NCI-H146 treated with DMSO at 0.1 percent for 48 hours (cell line): Measurements from ENCODE around the gene USP6NL.

Source experiments
- DNase-seq: peaks from one replicate; lab custom pipeline; 2025; ENCODE audit not compliant: unreplicated experiment; lab: John Stamatoyannopoulos, UW

USP6NL gene

DNA sequence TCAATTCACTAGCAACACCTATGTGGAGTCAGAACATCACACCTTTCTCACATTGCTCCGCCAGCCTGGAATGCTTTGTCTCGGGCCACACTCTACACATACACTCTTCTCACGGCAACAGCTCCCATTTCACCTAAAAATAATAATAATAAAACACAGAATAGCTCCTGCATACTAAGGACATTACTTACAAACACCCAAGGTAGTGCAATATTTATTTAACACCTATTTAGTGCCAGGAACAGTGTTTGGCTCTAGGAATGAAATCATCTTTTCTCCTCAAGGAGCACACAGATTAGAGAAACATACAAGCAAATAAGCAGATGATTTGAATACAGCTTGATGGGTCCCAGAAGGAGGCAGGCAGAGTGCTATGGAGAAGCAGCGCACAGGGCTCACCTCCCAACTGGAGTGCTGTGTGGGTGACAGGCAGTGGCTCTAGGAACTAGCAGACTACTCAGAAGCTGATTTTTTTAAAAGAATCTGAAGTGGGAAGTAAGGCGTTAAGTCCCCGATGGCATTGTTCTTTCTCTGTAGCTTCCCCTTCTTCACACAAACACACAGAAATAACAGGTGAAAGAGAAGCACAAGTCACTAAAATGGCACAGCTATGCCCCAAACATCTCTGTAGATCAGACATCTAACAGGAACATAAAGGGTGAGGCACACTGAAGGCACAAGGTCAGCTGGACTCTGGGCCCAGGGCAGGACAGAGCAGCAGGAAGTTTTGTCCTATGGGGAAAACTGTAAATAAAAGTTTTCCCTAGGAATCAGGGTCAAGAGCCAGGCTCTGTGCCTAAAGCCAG, 16.7 kb downstream of the USP6NL start:
- DNase-seq: no peak

DNA sequence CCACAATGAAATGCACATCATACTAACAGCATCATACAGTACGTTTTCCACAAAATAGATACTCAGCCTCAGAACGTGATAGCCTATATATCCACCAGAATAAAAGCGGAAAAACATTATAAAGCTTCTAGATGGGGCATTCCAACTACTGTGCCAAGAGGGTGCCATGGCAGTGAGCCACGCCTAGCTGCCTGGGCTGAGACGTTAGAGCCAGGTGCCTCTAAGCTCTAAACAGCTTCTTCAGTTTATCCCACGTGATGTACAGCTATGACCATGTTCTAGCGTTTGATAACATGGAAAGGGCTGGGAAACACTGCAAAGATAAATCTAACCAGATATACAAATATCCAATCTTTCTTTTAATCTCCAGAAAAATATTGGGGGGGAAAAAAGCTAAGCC, 17.8 kb downstream of the USP6NL start:
- DNase-seq: no peak

DNA sequence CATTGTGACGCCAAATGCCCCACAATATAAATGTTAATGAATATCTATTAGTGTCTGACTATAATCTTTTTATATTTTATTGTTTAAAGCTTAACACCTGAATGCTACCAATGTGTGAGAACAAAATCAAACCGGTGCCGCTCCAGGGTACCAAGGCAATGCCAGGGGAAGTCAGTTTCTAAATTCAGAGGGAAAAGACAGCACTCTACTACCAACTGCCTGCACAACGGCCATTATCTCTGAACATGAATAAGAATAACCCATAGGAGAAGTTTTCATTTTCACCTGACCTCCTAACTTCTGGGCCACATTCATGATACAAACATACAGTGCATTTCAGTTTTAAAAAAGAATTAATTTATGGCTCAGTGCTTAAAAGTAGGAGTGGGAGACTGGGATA, 21.7 kb downstream of the USP6NL start:
- no peak for DNase-seq

DNA sequence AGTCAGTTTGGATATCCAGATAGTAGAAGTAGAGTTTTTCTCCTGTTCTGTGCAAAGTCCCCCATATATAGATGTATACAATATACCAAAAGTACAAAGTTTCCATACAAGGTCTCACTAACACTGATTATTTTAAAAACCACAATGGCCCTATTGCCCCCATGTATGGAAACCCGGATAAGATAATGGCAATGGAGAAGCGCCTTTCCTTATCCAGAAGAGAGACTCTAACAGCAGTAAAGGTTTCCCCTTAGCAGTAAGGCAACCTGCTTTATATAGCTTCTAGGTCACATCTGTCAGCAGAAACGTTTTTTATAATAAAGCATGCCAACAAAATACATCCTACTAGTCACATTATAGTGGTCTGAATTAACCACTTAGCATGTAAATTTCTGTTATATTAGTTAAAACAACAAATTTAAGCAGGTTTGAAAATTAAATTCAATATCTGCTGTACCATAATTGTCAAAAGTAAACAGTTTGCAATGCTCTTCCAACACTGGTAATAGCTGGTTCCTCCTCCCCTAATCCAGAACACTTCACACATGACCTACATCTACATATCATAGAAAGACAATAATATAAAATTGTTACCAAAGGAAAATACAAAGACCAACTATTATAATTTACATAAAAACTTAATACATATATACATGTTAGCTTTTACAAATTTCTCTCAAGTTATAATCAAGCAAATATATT, 22.4 kb downstream of the USP6NL start:
- peak; percentile 14 for DNase-seq

DNA sequence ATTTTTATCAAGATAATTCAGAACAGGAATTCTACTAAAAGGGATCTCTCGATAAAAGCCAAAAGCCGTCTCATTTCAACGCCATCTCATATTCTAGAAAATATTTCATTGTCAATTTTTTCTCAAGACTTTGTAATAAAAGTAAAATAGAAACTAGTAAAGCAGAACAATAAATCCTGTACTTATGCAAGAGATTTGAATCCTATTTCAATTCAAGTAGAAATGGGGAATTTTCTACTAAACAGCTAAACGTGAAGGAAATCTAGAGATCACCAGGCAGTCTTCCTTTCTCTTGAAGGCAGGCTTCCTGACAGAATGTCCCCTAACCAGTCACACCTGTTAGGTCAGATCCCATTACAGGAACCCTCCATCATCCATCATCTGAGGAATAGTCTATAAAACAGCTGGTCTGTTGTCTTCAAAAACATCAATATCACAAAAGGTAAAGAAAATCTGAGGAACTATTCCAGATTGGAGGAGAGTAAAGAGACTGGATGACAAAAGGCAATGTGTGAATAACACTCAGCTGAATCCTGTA, 23.7 kb downstream of the USP6NL start:
- peak; percentile 57 for DNase-seq

DNA sequence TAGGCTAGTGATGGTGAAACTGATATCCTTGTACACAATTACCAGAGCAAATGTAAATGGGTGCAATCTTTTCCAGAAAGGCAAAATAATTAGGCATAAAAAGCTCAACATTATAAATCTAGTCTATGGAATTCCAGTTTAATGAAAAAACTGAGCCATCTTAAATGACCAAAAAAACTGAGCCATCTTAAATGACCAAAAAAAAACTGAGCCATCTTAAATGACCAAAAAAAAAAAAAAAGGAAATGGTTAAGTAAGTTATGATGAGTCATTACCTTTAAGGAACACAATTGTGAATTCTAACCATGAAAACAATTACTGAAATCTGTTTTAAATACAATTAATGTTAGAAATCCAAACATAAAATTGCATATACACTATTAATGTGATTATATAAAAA, 25.3 kb downstream of the USP6NL start:
- no peak for DNase-seq

DNA sequence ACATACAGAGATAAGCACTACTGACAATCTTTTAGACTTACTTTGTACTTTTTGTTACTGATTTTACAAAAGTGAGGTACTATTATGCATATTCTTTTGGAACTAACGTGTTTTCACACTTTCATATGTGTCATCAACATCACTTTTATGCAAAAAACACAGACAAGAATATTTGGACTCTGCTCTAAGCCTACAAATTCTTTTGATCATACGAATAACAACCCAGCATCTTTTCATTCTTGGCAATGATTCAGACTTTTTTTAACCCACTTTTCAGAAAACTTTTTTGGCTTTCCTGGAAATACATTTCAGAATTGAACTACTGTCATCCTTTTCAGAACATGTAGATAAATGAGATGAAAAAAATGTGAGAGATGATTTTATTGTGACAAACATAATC, 30.2 kb downstream of the USP6NL start:
- DNase-seq: no peak

DNA sequence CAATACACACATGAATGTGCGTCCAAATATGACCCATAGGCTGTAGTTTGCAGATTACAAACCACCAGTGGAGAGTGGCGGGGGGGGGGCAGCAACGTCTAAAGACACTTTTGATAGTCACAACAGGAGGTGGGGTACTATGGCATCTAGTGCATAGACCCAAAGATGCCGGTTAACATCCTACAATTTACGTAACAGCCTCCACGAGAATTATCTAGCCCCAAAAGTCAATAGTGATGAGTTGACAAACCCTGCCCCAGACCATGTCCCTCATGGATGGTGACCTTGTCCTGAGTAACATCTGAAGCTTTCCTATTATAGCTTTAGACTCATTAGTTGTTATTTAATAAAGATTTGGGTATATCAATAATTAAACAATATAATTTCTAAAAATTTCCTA, 31.6 kb downstream of the USP6NL start:
- DNase-seq: no peak

DNA sequence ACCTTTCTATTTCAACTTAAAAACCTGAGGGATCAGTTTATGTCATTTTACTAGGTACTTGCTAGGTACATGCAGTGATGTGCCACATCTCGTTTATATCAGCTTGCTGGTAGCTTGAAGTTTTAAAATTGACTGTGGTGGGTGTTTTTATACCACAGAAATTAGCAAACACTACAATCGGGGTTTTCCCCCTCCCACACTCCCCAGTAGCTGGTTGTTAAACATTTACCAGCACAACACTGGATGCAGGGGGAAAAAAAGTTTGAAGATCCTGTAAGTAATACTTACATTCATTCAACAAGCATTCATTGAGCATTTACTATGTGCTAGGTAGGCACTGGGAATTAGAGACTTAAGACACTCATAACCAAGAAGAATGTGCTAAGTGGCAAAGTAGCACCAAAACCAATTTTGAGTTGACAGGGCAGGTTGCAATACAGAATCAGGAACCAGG, 32.6 kb downstream of the USP6NL start:
- no peak for DNase-seq

DNA sequence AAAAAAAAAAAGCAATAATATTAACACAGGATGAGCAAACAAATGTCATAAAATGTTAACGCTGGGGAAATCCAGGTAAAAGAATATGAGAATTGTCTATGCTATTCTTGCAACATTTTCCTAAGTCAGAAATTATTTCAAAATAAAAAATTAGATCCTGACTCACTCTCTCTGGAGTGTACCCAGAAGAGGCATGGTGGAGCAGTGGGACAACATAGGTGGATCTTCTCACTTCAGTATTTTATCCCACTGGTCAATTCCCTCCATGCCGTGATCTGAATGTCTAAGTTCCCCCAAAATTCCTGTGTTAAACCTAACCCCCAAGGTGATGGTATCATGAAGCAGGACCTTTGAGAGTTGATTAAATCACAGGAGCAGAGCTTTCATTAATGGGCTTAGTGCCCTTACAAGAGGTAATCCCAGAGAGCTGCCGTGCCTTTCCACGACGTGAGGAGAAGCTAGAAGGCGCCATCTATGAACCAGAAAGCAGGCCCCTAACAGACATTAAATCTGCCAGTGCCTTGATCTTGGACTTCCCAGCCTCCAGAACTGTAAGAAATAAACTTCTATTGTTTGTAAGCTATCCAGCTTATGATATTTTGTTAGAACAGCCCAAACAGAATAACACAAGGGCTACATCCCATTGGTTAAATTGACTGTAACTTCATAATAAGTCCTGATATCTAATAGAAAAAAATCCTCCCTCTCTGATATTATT, 35.2 kb downstream of the USP6NL start:
- no peak for DNase-seq

DNA sequence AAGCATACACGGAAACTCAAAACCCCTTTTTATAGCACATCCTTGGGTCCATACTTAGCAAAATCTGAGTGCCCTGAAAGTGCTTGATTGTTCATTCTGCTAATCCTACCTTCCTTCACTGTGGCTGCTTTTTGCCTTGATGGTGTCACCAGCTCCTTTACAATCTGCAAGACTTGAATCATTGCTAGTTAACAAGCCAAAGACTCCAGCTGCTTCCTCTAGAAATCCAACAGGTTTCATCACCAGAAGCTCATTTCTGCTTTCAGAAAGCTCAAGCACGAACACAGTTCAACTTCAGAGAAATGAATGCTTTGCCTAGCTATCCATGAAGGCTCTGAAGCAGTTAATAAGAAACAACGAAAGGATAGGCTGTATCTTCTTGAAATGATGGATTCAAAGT, 38.0 kb downstream of the USP6NL start:
- DNase-seq: no peak

DNA sequence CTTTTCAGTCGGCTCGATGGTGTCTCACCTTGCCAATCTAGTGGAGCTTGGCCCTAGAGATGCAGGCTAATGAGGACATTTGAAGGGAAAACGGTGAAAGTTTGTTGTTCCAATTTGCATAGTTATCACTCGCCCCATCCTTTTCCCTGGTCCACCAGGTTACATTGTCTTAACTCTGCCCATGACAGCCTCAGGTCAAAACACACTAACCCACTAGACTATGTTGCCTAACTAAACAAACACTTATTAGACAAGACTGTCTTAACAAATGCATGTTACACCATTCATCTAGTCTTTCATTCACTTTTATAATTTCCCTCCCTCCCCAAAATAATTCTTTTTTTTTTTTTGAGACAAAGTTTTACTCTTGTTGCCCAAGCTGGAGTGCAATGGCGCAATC, 40.7 kb downstream of the USP6NL start:
- DNase-seq: no peak

DNA sequence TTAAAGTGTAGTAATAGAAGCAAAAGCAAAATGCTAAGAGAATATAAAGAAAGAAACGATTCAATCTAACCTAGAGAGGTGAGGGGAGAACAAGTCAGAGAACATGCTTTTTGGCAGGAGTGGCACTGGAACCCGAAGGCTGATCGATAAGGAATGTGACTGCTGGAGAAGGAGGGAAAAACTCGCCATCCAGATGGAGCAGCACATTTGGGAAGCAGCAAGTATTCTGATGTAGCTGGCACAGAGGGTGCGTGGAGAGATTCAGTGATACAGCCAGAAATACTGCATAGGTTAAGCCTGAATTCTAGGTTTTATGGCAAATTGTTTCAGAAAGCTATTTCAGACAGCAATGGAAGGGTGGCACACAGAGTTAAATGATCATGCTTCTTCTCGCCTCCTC, 42.0 kb downstream of the USP6NL start:
- DNase-seq: no peak

DNA sequence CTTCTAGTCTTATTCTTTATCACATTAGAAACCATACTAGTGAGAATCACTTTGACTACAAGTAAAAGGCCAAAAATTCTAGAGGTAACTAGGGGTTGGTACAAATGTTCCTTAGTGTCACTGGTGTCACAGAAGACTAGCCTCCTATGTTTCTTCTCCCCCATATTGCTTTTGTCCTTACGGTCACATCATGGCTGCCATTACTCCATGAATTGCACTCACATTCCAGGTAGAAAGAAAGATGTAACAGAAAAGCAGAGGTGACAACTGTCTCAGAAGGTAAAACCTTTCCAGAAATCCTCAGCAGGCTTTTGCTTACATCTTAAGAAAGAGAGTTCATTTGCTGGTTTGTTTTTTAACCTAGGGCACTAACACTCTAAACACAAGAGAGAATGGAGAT, 42.9 kb downstream of the USP6NL start:
- no peak for DNase-seq

DNA sequence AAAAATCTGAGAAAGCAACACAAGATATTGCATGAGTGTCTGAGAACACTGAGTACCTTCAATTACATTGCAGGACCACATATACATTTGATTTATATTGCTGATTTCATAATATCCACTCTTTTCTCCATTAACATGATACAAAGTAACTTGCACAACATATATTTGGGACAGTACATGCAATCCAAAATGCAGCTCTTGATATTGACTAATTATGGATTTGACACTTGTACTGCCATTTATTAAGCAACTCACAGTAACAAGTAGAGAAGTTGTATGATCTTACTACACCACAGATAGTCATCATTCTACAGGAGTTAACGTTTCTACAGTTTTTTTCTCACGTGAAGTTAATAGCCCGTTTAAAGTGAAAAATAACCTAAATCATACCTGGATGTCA, 46.7 kb downstream of the USP6NL start:
- DNase-seq: no peak

DNA sequence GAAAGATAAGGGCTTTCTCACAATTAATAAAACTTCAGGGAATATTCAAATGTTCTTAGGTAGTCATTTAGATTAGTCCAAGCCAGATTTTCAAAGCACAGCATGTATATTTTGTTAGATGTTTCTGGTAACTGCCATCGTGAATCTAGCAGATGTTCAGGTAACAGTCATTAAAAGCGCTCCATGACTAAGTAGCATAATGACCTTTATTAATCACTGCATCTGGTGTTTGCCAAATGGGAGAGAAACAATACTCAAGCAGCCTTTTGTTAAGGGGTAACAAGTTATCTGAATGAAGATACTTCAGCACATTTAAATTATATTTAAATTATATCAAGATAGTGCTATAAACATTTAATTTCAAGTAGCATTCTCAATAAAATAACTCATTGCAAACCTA, 47.5 kb downstream of the USP6NL start:
- peak; percentile 80 for DNase-seq

DNA sequence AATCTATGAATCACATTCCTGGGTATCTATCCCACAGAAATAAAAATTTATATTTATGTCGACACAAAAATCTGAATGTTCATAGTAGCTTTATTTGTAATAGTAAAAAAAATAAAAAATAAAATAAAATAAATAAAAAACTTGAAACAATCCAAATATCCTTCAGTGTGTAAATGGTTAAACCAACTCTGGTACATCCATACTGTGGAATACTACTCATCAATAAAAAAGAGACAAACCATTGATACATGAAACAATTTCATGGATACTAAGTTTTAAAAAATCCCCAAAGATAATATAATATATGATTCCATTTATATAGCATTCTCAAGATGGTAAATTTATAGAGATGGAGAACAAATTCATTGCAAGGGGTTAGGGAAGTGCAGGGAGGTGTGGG, 48.6 kb downstream of the USP6NL start:
- no peak for DNase-seq

DNA sequence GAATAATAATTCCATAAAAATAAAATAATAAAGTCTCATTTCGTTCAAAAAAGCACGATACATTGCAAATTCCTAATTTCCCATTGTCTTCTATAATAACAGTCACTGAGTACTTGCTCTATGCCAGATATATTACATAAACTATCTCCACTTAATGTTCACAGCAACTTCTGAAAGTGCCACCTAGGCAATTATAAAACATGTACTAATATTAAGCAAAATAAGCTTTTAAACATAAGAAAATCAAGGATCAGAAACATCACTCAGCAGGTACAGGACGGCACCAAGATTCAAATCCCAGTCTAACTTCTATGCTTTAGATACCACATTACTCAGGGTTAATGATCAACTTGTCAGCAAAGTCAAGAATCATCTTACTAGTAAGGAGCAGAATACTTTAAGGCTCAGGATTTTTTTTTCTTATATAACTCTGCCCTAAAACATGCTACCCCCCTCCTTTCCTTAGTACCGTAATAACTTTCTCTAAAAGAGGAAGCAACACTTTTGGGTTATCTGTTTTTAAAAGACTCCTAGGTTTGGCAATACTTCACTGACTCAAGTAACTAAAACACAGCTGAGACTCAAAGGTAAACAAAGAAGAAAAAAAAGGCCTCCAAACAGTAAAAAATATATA, 51.3 kb downstream of the USP6NL start:
- no peak for DNase-seq

DNA sequence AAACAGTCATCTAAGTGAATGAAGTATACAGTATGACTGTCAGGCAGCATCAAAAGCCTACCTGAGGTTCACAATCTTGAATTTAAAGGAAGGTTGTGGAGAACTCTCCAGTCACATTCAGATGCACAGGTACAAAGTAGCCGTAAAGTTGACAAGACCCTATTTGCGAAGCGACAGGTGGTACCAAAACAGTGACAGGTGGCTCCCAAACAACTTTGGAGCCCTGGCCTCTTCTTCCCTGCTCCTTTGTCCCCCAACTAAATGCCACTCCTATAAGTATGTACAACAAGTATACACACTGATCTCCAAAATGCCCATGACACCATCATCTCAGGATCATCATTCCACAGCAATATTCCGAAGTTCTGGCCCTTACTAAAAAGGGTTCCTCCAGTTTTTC, 53.5 kb downstream of the USP6NL start:
- DNase-seq: no peak

DNA sequence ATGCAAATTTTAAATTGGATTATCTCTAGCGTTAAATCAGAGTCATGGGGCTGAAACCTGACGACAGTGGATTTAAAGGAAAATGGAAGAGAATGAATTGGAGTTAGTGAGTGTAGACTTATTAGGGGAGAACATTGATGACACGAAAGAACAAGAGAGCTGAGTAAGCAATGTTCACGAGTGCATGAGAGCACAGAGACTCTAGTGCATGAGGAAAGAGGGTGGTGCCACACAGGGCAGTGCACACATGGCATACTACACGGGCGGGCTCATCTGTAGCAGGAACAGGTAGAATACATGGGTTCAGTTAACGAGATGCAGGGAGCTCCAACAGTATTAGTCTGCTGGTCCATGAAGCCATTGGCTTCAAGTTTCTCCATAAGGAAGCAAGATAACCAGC, 53.9 kb downstream of the USP6NL start:
- no peak for DNase-seq

DNA sequence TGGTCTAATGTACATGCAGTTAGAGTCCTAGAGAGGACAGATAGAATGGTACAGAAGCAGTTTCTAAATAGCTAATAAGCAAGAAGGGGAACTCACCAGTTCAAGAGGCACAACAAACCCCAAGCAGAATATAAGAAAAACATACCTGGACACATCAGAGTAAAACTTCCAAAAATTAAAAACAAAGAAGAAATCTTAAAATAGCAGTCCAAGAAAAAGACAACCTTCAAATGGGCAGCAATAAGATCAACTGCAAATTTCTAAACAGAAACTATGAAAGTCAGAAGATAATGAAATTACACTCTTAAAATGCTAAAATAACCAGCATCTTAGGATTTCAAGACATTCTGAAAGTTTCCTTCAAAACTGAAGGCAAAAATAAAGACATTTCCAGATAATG, 55.9 kb downstream of the USP6NL start:
- no peak for DNase-seq
